NCI-H2107 treated with DMSO at 0.1 percent for 48 hours (cell line): ENCODE data around the gene ZNF786.
"Not testable (repeated sequence)": the region's sequence is repeated elsewhere in the genome, so short reads cannot be mapped to it uniquely, and the experiment has no call there.

Experiments used
- DNase-seq: peaks from one replicate; lab custom pipeline; 2025; ENCODE audit not compliant: unreplicated experiment; lab: John Stamatoyannopoulos, UW

The ZNF786 gene, protein sequence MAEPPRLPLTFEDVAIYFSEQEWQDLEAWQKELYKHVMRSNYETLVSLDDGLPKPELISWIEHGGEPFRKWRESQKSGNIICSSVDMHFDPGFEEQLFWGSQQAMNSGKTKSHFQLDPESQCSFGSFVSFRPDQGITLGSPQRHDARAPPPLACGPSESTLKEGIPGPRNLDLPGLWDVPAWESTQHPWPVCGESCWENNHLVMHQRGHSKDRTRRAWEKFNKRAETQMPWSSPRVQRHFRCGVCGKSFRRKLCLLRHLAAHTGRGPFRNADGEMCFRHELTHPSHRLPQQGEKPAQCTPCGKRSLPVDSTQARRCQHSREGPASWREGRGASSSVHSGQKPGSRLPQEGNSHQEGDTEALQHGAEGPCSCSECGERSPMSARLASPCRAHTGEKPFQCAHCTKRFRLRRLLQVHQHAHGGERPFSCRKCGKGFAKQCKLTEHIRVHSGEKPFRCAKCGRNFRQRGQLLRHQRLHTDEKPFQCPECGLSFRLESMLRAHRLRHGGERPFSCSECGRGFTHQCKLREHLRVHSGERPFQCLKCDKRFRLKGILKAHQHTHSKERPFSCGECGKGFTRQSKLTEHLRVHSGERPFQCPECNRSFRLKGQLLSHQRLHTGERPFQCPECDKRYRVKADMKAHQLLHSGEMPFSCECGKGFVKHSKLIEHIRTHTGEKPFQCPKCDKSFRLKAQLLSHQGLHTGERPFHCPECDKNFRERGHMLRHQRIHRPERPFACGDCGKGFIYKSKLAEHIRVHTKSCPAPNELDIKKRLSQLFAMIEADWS

DNA sequence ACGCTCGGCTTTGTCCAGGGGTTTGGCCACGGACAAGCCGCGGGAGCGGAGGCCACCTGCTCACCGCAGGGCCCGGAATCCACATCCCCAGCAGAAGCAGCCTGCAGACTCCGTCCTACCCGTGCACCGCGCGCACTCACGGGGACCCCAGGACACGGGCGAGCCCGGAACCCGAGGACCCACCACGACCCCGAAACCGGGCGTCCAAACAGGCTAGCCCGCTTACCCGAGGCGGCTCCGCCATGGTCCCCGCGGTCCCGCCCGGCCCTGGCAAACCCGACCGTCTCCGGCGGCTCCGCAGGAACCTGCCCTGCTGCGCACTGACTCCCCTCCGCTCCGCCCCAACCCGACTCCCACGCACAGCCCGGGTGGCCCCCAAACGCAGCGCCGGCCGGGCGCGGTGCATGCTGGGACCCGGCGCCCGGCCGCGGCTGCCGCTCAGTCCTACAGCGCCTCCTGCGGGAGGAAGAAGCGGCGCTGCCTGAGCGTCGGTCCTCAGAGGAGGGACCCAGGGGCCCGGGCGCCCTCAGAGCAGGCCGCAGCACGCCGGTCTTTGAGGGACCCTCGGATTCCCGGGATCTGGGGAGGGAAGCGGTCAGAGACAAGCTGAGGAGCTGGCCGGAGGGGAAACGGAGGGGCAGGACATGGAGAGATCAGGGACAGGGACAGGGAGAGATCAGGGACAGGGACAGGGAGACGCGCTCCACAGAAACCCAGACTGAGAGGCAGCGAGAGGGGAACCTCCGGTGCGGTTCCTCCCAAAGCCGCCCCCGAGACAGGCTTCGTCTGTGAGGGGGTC, at the start of gene ZNF786:
Gene ZNF786 (minus strand): TSS at position 322 of the 799 bp plus-strand sequence. CDS start 78 bp downstream, at position 244.
- DNase-seq, result peak; percentile 86

- no peak for DNase-seq
Measured at GRCh38 chr7:149136118-149136517, 45.6 kb upstream of the ZNF786 start.

GRCh38 chr7:149133028-149133710, 42.7 kb upstream of the ZNF786 start:
- no peak for DNase-seq

- DNase-seq, result no peak
Measured at GRCh38 chr7:149130572-149131198, 40.2 kb upstream of the ZNF786 start.

GRCh38 chr7:149126662-149127266, 36.2 kb upstream of the ZNF786 start:
- DNase-seq, result peak; percentile 42

DNA sequence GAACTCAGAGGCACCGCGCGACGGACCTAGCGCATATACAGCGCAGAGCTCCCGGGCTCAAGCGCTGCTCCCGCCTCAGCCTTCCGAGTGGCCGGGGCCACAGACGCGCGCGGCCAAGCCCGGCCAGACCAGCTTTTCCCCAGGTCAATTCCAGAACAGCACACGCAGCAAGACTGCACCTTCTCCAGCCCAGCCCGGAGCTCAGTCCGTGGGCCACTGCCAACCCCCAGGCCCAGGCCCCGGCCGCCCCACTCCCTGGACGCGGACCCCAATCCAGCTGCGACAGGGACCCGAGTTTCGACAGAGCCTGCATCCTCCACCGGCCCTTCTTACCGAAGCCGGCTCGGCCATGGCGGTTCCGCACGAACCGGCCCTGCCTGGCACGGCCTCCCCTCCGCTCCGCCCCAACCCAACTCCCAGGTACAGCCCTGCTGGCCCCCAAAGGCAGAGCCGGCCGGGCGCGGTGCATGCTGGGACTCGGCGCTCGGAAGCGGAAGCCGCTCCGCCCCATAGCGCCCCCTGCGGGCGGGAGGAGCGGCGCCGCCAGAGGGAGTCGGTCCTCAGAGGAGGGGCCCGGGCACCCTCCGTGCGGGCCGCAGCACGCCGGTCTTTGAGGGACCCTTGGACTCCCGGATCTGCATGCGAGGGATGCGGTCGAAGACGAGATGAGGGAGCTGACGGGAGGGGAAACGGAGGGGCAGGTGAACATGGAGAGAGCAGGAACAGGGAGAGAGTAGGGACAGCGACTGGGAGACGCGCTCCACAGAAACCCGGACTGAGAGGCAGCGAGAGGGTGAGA, 35.5 kb upstream of the ZNF786 start, which contains the start of gene ZNF425:
Gene ZNF425 (minus strand): TSS at position 462 of the 799 bp plus-strand sequence. CDS start 111 bp downstream, at position 351.
- DNase-seq, result peak; percentile 66

DNA sequence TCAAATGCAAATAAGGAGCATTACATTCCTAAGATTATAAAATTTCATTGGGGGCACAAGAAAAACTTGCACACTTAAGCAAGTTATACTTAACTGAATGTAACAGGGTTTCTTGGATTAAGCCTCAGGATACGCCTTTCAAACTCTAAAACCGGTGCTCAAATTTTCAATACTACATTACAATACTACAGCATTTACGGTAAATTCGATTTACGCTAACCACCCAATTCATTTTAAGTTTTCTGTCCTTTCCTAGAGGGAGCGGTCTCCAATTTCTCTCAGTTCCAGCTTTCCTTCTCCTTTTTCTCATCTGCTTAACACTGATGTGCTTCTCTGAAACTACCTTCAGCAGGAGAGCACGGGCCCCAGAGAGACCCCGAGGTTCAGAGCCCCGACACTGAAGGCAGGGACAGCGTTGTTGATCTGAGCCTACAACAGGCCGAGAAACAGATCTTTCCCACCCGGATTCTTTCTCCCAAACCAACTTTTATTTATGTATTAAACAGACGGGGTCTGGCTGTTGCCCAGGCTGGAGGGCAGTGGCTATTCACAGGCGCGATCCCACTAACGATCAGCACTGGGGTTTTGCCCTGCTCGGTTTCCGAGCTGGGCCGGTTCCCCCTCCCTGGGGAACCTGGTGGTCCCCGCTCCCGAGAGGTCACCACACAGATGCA, 34.8 kb upstream of the ZNF786 start:
- DNase-seq, result no peak

- no peak for DNase-seq
Measured at GRCh38 chr7:149109969-149110368, 19.5 kb upstream of the ZNF786 start.

GRCh38 chr7:149104749-149105148, 14.2 kb upstream of the ZNF786 start:
- DNase-seq, result no peak

- no peak for DNase-seq
Measured at GRCh38 chr7:149104214-149104613, 13.7 kb upstream of the ZNF786 start.

GRCh38 chr7:149103424-149103823, 12.9 kb upstream of the ZNF786 start:
- no peak for DNase-seq

- no peak for DNase-seq
Measured at GRCh38 chr7:149102666-149103065, 12.1 kb upstream of the ZNF786 start.

DNA sequence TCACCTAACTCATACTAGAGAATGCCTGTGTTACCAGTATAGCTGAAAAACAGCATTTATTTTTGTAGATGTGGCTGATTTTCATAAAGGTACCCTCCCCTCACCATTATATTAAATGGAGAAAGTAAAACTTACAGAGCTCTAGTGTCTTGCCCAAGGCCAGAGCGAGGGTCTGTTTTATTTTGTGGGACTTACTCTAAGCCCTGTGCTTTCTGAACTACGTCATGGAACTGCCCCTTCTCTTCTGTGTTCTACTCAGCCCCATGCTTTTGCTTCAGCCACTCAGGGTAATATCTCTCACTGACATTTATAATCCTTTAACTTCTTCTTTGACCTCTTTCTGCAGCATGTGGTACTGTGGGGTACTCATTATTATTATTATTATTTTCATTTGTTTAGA, 10.3 kb upstream of the ZNF786 start:
- no peak for DNase-seq

DNA sequence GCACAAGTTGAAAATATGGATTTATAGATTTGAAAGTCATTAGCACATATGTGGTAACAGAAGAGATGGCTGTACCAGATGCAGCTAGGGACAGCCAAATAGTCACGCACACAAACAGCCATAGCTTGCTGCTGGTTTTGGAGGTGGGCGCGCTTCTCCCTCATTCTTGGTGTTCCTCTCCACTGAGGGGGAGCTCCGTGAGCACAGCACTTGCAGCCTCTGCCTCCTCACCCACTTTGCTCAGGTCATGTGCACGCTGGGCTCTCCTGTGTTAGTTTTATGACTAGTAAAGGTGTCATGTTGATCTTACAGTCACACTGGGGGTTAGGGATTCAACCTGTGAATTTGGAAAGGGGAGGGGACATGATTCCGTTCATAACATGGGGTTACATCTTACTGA, 8.5 kb upstream of the ZNF786 start:
- no peak for DNase-seq

GRCh38 chr7:149097088-149097487, 6.6 kb upstream of the ZNF786 start:
- no peak for DNase-seq

- no peak for DNase-seq
Measured at GRCh38 chr7:149093228-149093627, 2.7 kb upstream of the ZNF786 start.

DNA sequence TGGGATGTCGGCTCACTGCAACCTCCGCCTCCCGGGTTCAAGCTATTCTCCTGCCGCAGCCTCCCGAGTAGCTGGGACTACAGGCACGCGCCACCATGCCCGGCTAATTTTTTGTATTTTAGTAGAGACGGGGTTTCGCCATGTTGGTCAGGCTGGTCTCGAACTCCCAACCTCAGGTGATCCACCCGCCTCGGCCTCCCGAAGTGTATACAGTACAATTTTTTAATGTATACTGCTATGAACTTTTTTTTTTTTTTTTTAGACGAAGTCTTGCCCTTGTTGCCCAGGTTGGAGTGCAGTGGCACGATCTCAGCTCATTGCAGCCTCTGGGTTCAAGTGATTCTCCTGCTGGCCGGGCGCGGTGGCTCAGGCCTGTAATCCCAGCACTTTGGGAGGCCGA, 1.7 kb upstream of the ZNF786 start:
- DNase-seq, result not testable (repeated sequence)

GRCh38 chr7:149087376-149087775, 3.1 kb downstream of the ZNF786 start:
- no peak for DNase-seq
